Nephron progenitor cell (in vitro differentiated cells): Measurements from ENCODE around the gene ERP44.

ENCODE experiments used
- DNase-seq: peaks from one replicate; pipeline ENCODE4 v3.0.0; 2021
- H3K27ac Mint-ChIP-seq: 2 replicates; pipeline ENCODE4 v1.8.0; 2021; ENCODE audit warnings: mild to moderate bottlenecking, moderate library complexity, mixed read lengths
- H3K27me3 Mint-ChIP-seq: 2 replicates; pipeline ENCODE4 v1.8.0; 2021; ENCODE audit warnings: mild to moderate bottlenecking, low read depth, mixed read lengths; ENCODE audit not compliant: poor library complexity
- H3K36me3 Mint-ChIP-seq: 2 replicates; pipeline ENCODE4 v1.8.0; 2021; ENCODE audit warnings: low read depth, mixed read lengths
- H3K4me1 Mint-ChIP-seq: 2 replicates; pipeline ENCODE4 v1.8.0; 2021; ENCODE audit warnings: mixed read lengths
- H3K4me3 Mint-ChIP-seq: 2 replicates; pipeline ENCODE4 v1.8.0; 2021; ENCODE audit warnings: mild to moderate bottlenecking, moderate library complexity, mixed read lengths
- H3K9me3 Mint-ChIP-seq: 2 replicates; pipeline ENCODE4 v1.8.0; 2021; ENCODE audit warnings: mild to moderate bottlenecking, moderate library complexity, mixed read lengths
- CTCF ChIP-seq: fragments of 200-600 bp; sonication (generic); IDR thresholded peaks from 2 replicates; pipeline ENCODE4 v1.5.0; 2021; ENCODE audit warnings: antibody characterized with exemption

Gene ERP44

GRCh38 chr9:99964336-99964735, 134.5 kb downstream of the ERP44 start:
- H3K4me1 Mint-ChIP-seq, result no peaks in the 10 kb centered on the region
- peaks cover 13% of the 10 kb centered on the region for H3K36me3 Mint-ChIP-seq
- no peaks in the 10 kb centered on the region for H3K27me3 Mint-ChIP-seq
- H3K27ac Mint-ChIP-seq, result no peak overlapping the region
- TF ChIP-seq CTCF, result no peak
- no peaks in the 10 kb centered on the region for H3K9me3 Mint-ChIP-seq
- no peak overlapping the region for H3K4me3 Mint-ChIP-seq
- no peak for DNase-seq

- H3K27ac Mint-ChIP-seq, result no peak overlapping the region
- H3K9me3 Mint-ChIP-seq, result no peaks in the 10 kb centered on the region
- peaks cover 6% of the 10 kb centered on the region for H3K36me3 Mint-ChIP-seq
- no peaks in the 10 kb centered on the region for H3K27me3 Mint-ChIP-seq
- no peaks in the 10 kb centered on the region for H3K4me1 Mint-ChIP-seq
- no peak overlapping the region for H3K4me3 Mint-ChIP-seq
- no peak for TF ChIP-seq CTCF
- DNase-seq, result no peak
Observed at GRCh38 chr9:99962680-99963261, 136.0 kb downstream of the ERP44 start.

- no peak for TF ChIP-seq CTCF
- peaks cover 25% of the 10 kb centered on the region for H3K36me3 Mint-ChIP-seq
- no peak for DNase-seq
- no peaks in the 10 kb centered on the region for H3K27me3 Mint-ChIP-seq
- peaks cover 4% of the 10 kb centered on the region for H3K9me3 Mint-ChIP-seq
- H3K27ac Mint-ChIP-seq, result no peak overlapping the region
- H3K4me1 Mint-ChIP-seq, result no peaks in the 10 kb centered on the region
- no peak overlapping the region for H3K4me3 Mint-ChIP-seq
Observed at GRCh38 chr9:99955606-99956005, 143.2 kb downstream of the ERP44 start.

- H3K4me1 Mint-ChIP-seq, result no peaks in the 10 kb centered on the region
- H3K4me3 Mint-ChIP-seq, result no peak overlapping the region
- H3K27ac Mint-ChIP-seq, result no peak overlapping the region
Observed at GRCh38 chr9:99954819-99955218, 144.0 kb downstream of the ERP44 start.

GRCh38 chr9:99953861-99954507, 144.8 kb downstream of the ERP44 start:
- TF ChIP-seq CTCF, result no peak
- H3K36me3 Mint-ChIP-seq, result peaks cover 29% of the 10 kb centered on the region

More at GRCh38 chr9:99954819-99955218, 144.0 kb downstream of the ERP44 start:
- Mint-ChIP-seq H3K36me3 (peaks cover 29% of the 10 kb centered on the region), H3K27me3 (no peaks in the 10 kb centered on the region), H3K9me3 (peaks cover 4% of the 10 kb centered on the region)
- no peak for TF ChIP-seq CTCF
- DNase-seq, result no peak

GRCh38 chr9:99948896-99949295, 149.9 kb downstream of the ERP44 start:
- H3K4me3 Mint-ChIP-seq, result no peak overlapping the region
- no peaks in the 10 kb centered on the region for H3K4me1 Mint-ChIP-seq
- peaks cover 4% of the 10 kb centered on the region for H3K9me3 Mint-ChIP-seq
- H3K27ac Mint-ChIP-seq, result no peak overlapping the region
- no peaks in the 10 kb centered on the region for H3K27me3 Mint-ChIP-seq
- peaks cover 29% of the 10 kb centered on the region for H3K36me3 Mint-ChIP-seq
- no peak for TF ChIP-seq CTCF
- DNase-seq, result no peak

More at GRCh38 chr9:99953861-99954507, 144.8 kb downstream of the ERP44 start:
- Mint-ChIP-seq H3K4me3 (no peak overlapping the region), H3K4me1 (no peaks in the 10 kb centered on the region), H3K9me3 (peaks cover 4% of the 10 kb centered on the region), H3K27me3 (no peaks in the 10 kb centered on the region), H3K27ac (no peak overlapping the region)
- no peak for DNase-seq
